Mesendoderm (in vitro differentiated cells): ENCODE measurements around the gene ZNF451.

Experiments used
- DNase-seq: peaks from one replicate; pipeline ENCODE4 v3.0.0; 2013
- H2AK5ac ChIP-seq: 2 replicates; pipeline ENCODE4 v1.6.1; 2013; ENCODE audit warnings: low read length, inconsistent platforms
- H2BK120ac ChIP-seq: 2 replicates; pipeline ENCODE4 v1.6.1; 2013; ENCODE audit warnings: low read depth, mild to moderate bottlenecking, low read length, moderate library complexity, mixed read lengths
- H2BK15ac ChIP-seq: replicated peaks from 2 replicates; pipeline ENCODE4 v1.6.1; 2013; ENCODE audit warnings: low read depth, mild to moderate bottlenecking, moderate library complexity
- H2BK5ac ChIP-seq: 2 replicates; pipeline ENCODE4 v1.6.1; 2013; ENCODE audit warnings: low read length, inconsistent platforms
- H3K18ac ChIP-seq: 2 replicates; pipeline ENCODE4 v1.6.1; 2013; ENCODE audit warnings: mild to moderate bottlenecking, low read length, mixed read lengths
- H3K23ac ChIP-seq: one replicate; pipeline ENCODE4 v1.6.1; 2013; ENCODE audit warnings: low read length
- H3K27ac ChIP-seq: 2 replicates; pipeline ENCODE4 v1.5.1; 2013; ENCODE audit warnings: low read depth, mild to moderate bottlenecking, inconsistent platforms, low read length, moderate library complexity
- H3K27me3 ChIP-seq: 2 replicates; pipeline ENCODE4 v1.6.1; 2013; ENCODE audit warnings: low read length, control low read depth, mild to moderate bottlenecking, inconsistent platforms; ENCODE audit not compliant: insufficient read depth, poor library complexity
- H3K36me3 ChIP-seq: 2 replicates; pipeline ENCODE4 v1.6.1; 2013; ENCODE audit warnings: low read length, inconsistent platforms; ENCODE audit not compliant: control insufficient read depth, insufficient read depth
- H3K4ac ChIP-seq: one replicate; pipeline ENCODE4 v1.6.1; 2013; ENCODE audit warnings: low read depth, mild to moderate bottlenecking, low read length, moderate library complexity
- H3K4me1 ChIP-seq: 2 replicates; pipeline ENCODE4 v1.6.1; 2013; ENCODE audit warnings: low read depth, low read length, inconsistent platforms; ENCODE audit not compliant: control insufficient read depth
- H3K4me2 ChIP-seq: 2 replicates; pipeline ENCODE4 v1.6.1; 2013; ENCODE audit warnings: low read length
- H3K4me3 ChIP-seq: 2 replicates; pipeline ENCODE4 v1.5.1; 2013; ENCODE audit warnings: mild to moderate bottlenecking, low read length
- H3K56ac ChIP-seq: one replicate; pipeline ENCODE4 v1.6.1; 2013; ENCODE audit warnings: low read length
- H3K79me1 ChIP-seq: 2 replicates; pipeline ENCODE4 v1.6.1; 2013; ENCODE audit warnings: low read length, inconsistent platforms
- H3K79me2 ChIP-seq: 2 replicates; pipeline ENCODE4 v1.6.1; 2013; ENCODE audit warnings: mild to moderate bottlenecking, low read length; ENCODE audit not compliant: control insufficient read depth, insufficient read depth
- H3K9ac ChIP-seq: 2 replicates; pipeline ENCODE4 v1.6.1; 2013; ENCODE audit warnings: low read length, inconsistent platforms
- H4K5ac ChIP-seq: one replicate; pipeline ENCODE4 v1.6.1; 2013; ENCODE audit warnings: low read length
- H4K8ac ChIP-seq: one replicate; pipeline ENCODE4 v1.6.1; 2013; ENCODE audit warnings: low read depth, mild to moderate bottlenecking, control low read depth, low read length, moderate library complexity
- WGBS: extraction: QIAGEN DNeasy Blood & Tissue Kit; methylation state at CpG from one replicate; pipeline ENCODE4 v1.1.7; 2013; ENCODE audit warnings: low lambda C conversion rate, missing lambda C conversion rate; ENCODE audit not compliant: insufficient coverage; ENCODE audit errors: extremely low coverage; 5-methylcytosine and 5-hydroxymethylcytosine counted together

ZNF451 gene

DNA sequence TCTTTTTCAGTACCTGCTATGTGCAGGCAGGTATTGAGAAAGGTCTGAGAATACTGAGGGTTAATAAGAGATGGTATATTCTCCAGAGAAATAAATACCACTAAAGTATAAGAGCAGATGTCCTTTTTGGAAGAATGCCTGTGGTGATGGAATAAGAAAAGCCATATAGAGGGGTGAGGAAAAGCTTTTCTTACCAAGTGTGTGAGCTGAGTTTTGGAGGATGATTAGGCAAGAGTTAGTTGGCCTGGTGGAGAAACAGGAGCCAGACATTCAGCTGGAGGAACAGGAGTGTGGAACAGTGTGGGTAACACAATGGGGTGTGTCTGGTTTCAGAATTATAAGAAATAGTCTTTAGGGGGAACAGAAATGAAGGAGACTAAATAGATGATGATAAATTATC, 19.9 kb downstream of the ZNF451 start:
- Histone ChIP-seq H3K27ac (no peak overlapping the region), H2AK5ac (no peak overlapping the region), H3K4me2 (no peak overlapping the region), H3K9ac (no peak overlapping the region), H3K36me3 (no peaks in the 10 kb centered on the region), H3K4me3 (no peak overlapping the region), H4K5ac (no peak overlapping the region), H3K27me3 (no peaks in the 10 kb centered on the region), H4K8ac (no peak overlapping the region), H2BK15ac (no peak overlapping the region), H2BK5ac (no peak overlapping the region), H2BK120ac (no peak overlapping the region), H3K23ac (no peak overlapping the region), H3K18ac (no peak overlapping the region), H3K79me1 (peaks cover 2% of the 10 kb centered on the region), H3K4me1 (no peaks in the 10 kb centered on the region), H3K56ac (no peak overlapping the region), H3K79me2 (no peaks in the 10 kb centered on the region), H3K4ac (no peak overlapping the region)
- DNase-seq = no peak

GRCh38 chr6:57113105-57113504, 23.1 kb downstream of the ZNF451 start:
- Histone ChIP-seq H2BK15ac (no peak overlapping the region), H3K4me1 (no peaks in the 10 kb centered on the region), H3K27me3 (no peaks in the 10 kb centered on the region), H4K8ac (no peak overlapping the region), H3K79me2 (no peaks in the 10 kb centered on the region), H3K79me1 (peaks cover 2% of the 10 kb centered on the region), H2AK5ac (no peak overlapping the region), H2BK5ac (no peak overlapping the region), H4K5ac (no peak overlapping the region), H3K4me3 (no peak overlapping the region), H3K27ac (no peak overlapping the region), H3K9ac (no peak overlapping the region), H2BK120ac (no peak overlapping the region), H3K23ac (no peak overlapping the region), H3K36me3 (no peaks in the 10 kb centered on the region), H3K4me2 (no peak overlapping the region), H3K4ac (no peak overlapping the region), H3K56ac (no peak overlapping the region), H3K18ac (no peak overlapping the region)
- WGBS = no CpG with 5 or more reads among the region's 6 CpGs
- DNase-seq = no peak

DNA sequence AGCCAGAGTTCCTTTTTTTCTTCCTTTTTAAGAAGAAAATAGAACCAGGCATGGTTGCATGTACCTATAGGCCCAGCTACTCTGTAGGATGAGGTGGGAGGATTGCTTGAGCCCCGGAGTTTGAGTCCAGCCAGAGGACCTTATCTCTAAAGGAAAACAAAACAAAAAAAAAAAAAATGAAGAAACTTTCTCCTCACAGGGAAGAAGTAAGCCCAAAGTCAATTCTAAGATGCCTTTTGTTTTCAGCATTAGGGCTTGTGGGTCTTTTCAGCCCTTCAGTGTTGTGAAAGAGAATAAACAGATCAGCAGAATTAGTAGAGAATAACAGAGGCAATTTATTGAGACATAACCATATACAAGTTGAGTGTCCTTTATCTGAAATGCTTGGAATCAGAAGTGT, 26.8 kb downstream of the ZNF451 start:
- H3K4me2 ChIP-seq = no peak overlapping the region
- H3K27me3 ChIP-seq = no peaks in the 10 kb centered on the region
- no peak overlapping the region for H3K4me3 ChIP-seq
- H3K9ac ChIP-seq = no peak overlapping the region
- no peak overlapping the region for H2BK5ac ChIP-seq
- no peak overlapping the region for H4K8ac ChIP-seq
- no peaks in the 10 kb centered on the region for H3K36me3 ChIP-seq
- H3K4ac ChIP-seq = no peak overlapping the region
- DNase-seq = no peak
- H4K5ac ChIP-seq = no peak overlapping the region
- no peaks in the 10 kb centered on the region for H3K79me1 ChIP-seq
- no peak overlapping the region for H3K56ac ChIP-seq
- no peaks in the 10 kb centered on the region for H3K4me1 ChIP-seq
- H3K18ac ChIP-seq = no peak overlapping the region
- H3K27ac ChIP-seq = no peak overlapping the region
- H2AK5ac ChIP-seq = no peak overlapping the region
- no peak overlapping the region for H2BK15ac ChIP-seq
- no peak overlapping the region for H2BK120ac ChIP-seq
- H3K23ac ChIP-seq = no peak overlapping the region
- H3K79me2 ChIP-seq = no peaks in the 10 kb centered on the region
- WGBS = no CpG with 5 or more reads among the region's 1 CpG

- no peak overlapping the region for H2BK120ac ChIP-seq
- no peak overlapping the region for H3K27ac ChIP-seq
- no peak for DNase-seq
- H3K18ac ChIP-seq = no peak overlapping the region
- H4K8ac ChIP-seq = no peak overlapping the region
- H3K79me2 ChIP-seq = no peaks in the 10 kb centered on the region
- no peak overlapping the region for H2BK5ac ChIP-seq
- no peak overlapping the region for H3K56ac ChIP-seq
- no peak overlapping the region for H3K9ac ChIP-seq
- H3K79me1 ChIP-seq = no peaks in the 10 kb centered on the region
- H3K4me1 ChIP-seq = no peaks in the 10 kb centered on the region
- H3K4ac ChIP-seq = no peak overlapping the region
- H4K5ac ChIP-seq = no peak overlapping the region
- no peak overlapping the region for H3K4me2 ChIP-seq
- no peak overlapping the region for H3K23ac ChIP-seq
- H3K27me3 ChIP-seq = no peaks in the 10 kb centered on the region
- WGBS = no CpG with 5 or more reads among the region's 2 CpGs
- no peak overlapping the region for H2AK5ac ChIP-seq
- H3K4me3 ChIP-seq = no peak overlapping the region
- no peak overlapping the region for H2BK15ac ChIP-seq
- no peaks in the 10 kb centered on the region for H3K36me3 ChIP-seq
Observed at GRCh38 chr6:57117796-57118195, 27.8 kb downstream of the ZNF451 start.

GRCh38 chr6:57123111-57123510, 33.1 kb downstream of the ZNF451 start:
- Histone ChIP-seq H3K18ac (no peak overlapping the region), H3K56ac (no peak overlapping the region), H2BK5ac (no peak overlapping the region), H3K23ac (no peak overlapping the region), H2BK15ac (no peak overlapping the region), H3K4ac (no peak overlapping the region), H3K79me2 (no peaks in the 10 kb centered on the region), H2BK120ac (no peak overlapping the region), H3K79me1 (no peaks in the 10 kb centered on the region), H2AK5ac (no peak overlapping the region), H3K27ac (no peak overlapping the region), H3K27me3 (no peaks in the 10 kb centered on the region), H3K9ac (no peak overlapping the region), H4K8ac (no peak overlapping the region), H3K36me3 (no peaks in the 10 kb centered on the region), H4K5ac (no peak overlapping the region), H3K4me3 (no peak overlapping the region), H3K4me1 (no peaks in the 10 kb centered on the region), H3K4me2 (no peak overlapping the region)
- WGBS = no CpG with 5 or more reads among the region's 1 CpG
- no peak for DNase-seq

DNA sequence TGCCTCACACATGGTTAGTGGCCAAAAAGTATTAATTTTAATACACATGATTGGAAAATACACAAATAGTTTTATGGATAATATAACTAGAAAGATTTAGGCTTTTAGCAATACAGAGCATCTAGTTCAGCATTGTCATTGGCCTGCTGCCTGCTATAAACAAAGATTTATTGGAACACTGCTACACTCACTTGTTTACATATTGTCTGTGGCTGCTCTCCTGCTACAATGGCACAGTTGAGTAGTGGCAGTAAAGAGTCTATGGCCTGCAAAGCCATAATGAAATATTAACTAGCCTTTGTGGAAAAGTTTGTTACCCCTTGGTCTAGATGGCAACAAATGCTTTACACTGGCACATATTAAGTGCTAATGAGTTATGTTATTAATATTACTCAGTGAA, 37.8 kb downstream of the ZNF451 start:
- Histone ChIP-seq H3K27me3 (no peaks in the 10 kb centered on the region), H3K4me1 (no peaks in the 10 kb centered on the region), H2BK5ac (no peak overlapping the region), H4K8ac (no peak overlapping the region), H3K4me2 (no peak overlapping the region), H3K23ac (no peak overlapping the region), H2BK15ac (no peak overlapping the region), H3K4me3 (no peak overlapping the region), H3K4ac (no peak overlapping the region), H2BK120ac (no peak overlapping the region), H3K79me1 (no peaks in the 10 kb centered on the region), H3K36me3 (no peaks in the 10 kb centered on the region), H3K9ac (no peak overlapping the region), H3K56ac (no peak overlapping the region), H3K79me2 (no peaks in the 10 kb centered on the region), H2AK5ac (no peak overlapping the region), H4K5ac (no peak overlapping the region), H3K27ac (no peak overlapping the region), H3K18ac (no peak overlapping the region)
- DNase-seq = no peak
